GM21737 (cell line): Measurements from ENCODE around the gene APPBP2.
"Not testable (repeated sequence)": the region's sequence is repeated elsewhere in the genome, so short reads cannot be mapped to it uniquely, and the experiment has no call there.

Source experiments
- ATAC-seq: cut with Tn5 transposase; IDR thresholded peaks from one replicate; pipeline ENCODE4 v1.9.1; 2021; ENCODE audit warnings: mild to moderate bottlenecking, moderate library complexity; ENCODE audit not compliant: unreplicated experiment

Gene APPBP2, protein sequence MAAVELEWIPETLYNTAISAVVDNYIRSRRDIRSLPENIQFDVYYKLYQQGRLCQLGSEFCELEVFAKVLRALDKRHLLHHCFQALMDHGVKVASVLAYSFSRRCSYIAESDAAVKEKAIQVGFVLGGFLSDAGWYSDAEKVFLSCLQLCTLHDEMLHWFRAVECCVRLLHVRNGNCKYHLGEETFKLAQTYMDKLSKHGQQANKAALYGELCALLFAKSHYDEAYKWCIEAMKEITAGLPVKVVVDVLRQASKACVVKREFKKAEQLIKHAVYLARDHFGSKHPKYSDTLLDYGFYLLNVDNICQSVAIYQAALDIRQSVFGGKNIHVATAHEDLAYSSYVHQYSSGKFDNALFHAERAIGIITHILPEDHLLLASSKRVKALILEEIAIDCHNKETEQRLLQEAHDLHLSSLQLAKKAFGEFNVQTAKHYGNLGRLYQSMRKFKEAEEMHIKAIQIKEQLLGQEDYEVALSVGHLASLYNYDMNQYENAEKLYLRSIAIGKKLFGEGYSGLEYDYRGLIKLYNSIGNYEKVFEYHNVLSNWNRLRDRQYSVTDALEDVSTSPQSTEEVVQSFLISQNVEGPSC

GRCh38 chr17:60525685-60526514 is at the start of gene APPBP2:
TSS of gene APPBP2 (minus strand) at chr17:60526242. CDS start at chr17:60525931, 311 bp downstream.
- peak; percentile 79 for ATAC-seq

DNA sequence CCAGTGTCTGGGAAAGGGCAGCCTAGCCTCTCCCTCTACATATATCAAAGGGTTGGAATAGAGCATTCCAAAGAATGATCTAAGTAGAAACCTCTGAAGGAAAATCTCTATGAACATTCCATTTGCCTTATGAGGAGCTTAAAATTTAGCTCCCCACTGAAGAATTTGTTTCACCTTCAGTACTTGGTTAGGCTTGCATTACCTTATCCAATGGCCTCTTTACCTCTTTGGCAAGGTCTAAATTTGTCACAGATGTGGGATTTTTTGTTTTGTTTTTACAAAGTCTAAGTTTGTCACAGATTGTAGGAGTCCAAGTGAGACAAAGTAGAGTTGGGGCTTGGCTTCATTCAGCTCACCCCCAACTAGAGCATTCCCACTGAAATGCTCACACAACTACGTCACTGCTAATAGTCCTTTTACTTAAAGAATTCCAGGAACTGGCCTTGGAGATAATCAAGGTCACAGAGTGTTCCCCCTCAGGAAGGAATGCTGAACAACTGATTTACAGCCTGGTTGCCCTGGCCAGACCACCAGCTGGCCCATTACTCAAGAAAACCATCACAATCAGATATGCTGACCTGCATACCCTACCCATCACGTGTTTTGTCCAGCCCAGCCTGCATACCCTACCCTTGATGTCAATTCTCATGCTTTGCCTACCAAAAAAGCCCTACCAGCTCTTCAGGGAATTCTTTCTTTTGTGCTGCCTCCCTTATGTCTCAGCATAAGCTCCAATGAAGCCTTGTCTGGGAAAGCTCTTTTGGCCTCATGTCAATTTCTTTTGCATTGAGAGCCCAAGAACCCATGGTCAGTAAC is 47.4 kb upstream of the APPBP2 start:
- ATAC-seq, result no peak

GRCh38 chr17:60565233-60565632 is 39.2 kb upstream of the APPBP2 start:
- ATAC-seq, result no peak

DNA sequence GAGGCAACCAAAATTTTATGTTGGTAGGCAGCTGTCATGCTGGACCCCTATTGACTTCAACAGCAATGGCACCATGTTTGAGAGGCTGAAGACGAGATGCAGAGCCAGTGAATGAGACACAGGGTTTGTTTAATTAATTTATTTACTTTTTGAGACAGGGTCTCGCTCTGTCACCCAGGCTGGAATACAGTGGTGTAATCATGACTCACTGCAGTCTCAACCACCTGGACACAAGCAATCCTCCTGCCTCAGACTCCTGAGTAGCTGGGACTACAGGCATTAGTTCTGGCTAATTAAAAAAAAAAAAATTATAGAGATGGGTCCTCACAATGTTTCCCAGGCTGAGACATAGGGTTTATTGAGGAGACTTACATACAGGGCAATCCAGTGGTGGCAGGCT is 37.7 kb upstream of the APPBP2 start:
- no peak for ATAC-seq

DNA sequence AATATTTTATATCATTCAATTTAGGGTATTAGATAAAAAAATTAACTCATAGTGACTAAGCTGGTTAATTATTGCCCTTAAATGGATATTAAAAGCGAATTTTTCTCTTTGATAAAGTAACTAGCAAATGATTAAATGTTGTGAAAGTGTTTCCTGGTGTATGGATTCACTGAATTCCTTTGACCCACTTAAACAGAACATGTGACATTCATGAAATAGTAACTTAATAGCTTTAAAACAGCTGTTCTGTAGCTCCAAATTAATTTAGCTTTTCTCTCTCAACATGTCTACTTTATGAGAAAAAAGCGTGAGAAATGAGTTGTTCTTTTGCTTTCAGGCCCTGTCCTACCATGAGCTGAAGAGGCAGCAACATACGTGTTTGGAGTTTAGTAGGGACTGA is 36.4 kb upstream of the APPBP2 start:
- ATAC-seq, result no peak

DNA sequence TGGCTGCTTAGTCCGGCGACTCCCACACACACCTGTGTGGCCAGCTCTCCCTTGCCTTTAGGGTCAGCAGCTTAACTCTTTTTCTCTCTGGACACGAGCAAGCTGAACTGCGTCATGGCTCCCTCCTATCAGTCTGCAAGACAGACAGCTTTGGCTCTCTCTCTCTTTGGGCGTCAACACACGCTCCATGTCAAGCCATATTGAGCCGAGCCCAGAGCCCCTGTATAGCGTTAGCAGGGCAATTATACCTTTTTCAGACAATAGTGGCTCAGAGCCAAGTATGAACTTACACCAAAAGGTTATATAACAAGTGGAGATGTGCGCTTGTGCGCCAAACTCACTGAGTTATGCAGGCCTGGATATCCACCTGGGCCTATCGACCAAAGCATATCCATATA is 34.8 kb upstream of the APPBP2 start:
- ATAC-seq, result no peak

DNA sequence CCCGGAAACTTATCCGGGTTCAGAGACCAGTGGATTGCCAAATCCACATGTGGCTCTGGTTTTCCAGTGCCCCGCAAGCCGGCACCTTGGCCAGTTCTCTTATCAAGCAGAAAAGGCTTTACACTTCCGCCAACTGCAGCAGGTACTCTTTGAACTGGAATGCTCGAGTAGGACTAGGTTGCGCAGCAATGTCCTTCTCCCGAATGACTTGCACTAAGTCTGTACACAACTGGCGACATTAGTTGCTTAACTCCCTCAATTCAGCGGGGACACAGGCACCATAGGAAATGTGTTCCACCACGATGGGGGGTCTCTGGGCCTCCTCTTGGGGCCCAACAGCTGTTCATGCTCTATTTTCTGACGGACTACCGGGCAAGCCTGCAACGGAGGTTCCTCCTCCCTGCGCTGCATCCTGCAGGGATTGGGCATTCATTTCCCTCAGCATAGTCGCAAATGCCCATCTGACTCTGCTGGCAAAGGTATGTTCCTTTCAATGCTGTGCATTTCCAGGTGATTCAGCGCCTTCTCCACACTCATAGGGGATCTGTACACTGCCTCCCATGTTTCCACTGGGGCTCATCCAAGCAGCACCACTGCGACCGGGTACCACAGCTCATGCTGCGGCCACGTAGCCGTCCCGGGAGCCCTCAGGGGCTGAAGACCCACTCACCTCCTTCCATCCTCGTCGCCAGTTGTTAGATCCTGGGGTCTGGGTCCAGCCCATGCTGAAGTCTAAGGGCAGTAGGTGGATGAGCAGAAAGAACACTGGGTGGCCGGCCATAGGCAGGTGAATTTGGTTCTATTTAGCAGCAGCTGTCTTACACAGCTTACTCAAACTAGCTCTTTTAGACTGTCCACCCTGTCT is 34.2 kb upstream of the APPBP2 start:
- ATAC-seq, result no peak

GRCh38 chr17:60559659-60559994 is 33.6 kb upstream of the APPBP2 start:
- no peak for ATAC-seq

- no peak for ATAC-seq
These were observed 31.8 kb upstream of the APPBP2 start for GRCh38 chr17:60557805-60558204.

- no peak for ATAC-seq
These were observed 29.7 kb upstream of the APPBP2 start for GRCh38 chr17:60555786-60556185.

DNA sequence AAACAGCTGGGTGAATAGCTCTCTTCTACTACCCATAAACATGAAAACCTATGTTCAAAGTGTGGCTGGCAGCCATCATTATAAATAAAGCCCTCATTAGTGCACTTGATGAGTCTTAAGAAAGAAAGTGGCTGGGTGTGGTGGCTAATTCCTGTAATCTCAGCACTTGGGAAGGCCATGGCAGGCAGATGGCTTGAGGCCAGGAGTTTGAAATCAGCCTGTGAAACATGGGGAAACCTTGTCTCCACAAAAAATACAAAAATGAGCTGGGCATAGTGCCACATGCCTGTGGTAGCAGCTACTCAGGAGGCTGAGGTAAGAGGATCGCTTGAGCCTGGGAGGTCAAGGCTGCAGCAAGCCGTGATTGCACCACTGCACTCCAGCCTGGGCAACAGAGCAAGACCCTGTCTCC is 28.3 kb upstream of the APPBP2 start:
- ATAC-seq, result no peak

DNA sequence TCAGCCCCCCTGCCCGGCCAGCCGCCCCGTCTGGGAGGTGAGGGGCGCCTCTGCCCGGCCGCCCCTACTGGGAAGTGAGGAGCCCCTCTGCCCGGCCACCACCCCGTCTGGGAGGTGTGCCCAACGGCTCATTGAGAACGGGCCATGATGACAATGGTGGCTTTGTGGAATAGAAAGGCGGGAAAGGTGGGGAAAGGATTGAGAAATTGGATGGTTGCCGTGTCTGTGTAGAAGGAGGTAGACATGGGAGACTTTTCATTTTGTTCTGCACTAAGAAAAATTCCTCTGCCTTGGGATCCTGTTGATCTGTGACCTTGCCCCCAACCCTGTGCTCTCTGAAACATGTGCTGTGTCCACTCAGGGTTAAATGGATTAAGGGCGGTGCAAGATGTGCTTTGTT is 26.2 kb upstream of the APPBP2 start:
- ATAC-seq, result not testable (repeated sequence)

GRCh38 chr17:60548990-60549389 is 22.9 kb upstream of the APPBP2 start:
- ATAC-seq, result no peak

DNA sequence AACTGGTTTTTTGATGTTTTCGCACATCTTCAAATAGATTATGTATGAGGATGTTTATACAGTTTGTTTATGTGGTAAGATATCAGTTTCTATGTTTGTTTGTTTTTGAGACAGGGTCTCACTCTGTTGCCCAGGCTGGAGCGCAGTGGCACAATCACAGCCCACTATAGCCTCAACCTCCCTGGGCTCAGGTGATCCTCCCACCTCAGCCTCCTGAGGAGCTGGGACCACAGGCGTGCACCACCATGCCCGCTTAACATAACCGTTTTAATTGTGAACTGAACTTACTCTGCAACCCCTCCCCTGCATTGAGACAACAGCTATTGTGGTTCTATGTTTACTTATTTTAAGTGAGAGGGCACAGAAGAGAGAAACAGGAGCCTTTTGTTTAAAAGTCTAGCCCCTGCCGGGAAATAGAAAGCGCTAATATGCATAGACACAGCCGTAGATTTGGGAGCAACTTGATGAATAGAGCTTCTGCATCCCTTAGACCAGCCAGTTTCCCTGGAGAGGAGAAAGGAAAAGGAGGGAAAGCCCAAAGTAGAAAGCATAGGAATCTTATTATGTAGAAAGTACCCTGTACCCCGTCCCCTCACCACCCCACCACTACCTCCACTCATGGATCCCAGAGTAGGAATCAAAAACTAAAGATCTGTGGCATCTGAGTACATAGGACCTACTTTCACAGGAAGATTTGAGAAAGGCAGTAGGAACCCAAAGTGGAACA is 19.6 kb upstream of the APPBP2 start:
- ATAC-seq, result no peak

DNA sequence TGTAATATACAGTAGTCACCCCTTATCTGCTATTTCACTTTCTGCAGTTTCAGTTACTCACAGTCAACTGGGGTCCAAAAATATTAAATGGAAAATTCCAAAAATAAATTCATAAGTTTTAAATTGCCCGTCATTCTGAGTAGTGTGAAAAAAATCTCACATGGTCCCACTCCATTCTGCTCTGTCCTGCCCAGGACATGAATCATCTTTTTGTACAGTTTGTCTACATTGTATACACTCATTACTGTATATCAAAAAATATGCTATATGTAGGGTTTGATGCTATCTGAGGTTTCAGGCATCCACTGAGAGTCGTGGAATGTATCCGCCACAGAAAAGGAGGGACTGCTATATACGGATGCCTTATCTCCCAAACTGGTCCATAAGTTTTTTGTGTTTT is 16.0 kb upstream of the APPBP2 start:
- ATAC-seq, result no peak

GRCh38 chr17:60540460-60540859 is 14.4 kb upstream of the APPBP2 start:
- no peak for ATAC-seq

DNA sequence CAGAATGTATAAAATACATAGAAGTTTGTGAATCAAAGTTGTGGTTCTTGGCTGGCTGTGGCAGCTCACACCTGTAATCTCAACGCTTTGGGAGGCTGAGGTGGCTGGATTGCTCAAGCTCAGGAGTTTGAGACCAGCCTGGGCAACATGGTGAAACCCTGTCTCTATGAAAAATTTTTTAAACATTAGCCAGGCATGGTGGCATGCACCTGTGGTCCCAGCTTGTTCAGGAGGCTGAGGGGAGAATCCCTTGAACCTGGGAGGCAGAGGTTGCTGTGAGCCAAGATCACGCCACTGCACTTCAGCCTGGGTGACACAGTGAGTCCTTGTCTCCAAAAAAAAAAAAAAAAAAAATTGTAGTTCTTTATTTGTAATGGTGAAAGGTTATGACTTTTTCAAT is 13.8 kb upstream of the APPBP2 start:
- no peak for ATAC-seq

DNA sequence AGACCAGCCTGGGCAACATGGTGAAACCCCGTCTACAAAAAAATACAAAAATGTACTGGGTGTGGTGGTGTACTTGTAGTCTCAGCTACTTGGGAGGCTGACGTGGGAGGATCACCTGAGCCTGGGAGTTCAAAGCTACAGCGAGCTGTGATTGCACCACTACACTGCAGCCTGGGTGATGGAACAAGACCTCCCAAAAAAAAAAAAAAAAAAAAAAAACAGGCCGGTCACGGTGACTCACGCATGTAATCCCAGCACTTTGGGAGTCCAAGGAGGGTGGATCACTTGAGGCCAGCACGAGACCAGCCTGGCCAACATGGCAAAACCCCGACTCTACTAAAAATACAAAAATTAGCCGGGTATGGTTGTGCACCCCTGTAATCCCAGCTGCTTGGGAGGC is 12.7 kb upstream of the APPBP2 start:
- no peak for ATAC-seq
